CD4-positive, alpha-beta memory T cell (primary cell): ENCODE measurements around the gene PTH1R. TPM values are rescaled to one million over a fixed set of nuclear protein-coding genes. Genes with fewer than 3 reads are reported as not detected.
A peak's percentile ranks its signal among the peaks of the same experiment; 100 is the strongest.

Experiments
- CTCF ChIA-PET: fragments of 350-600 bp; sonication (Branson Sonifier 250); formaldehyde crosslinking; loops from one replicate; lab custom pipeline; 2021; ENCODE audit warnings: inconsistent platforms; ENCODE audit not compliant: partially characterized antibody; lab: Charles Lee
- POLR2A ChIA-PET: fragments of 350-600 bp; sonication (Branson Sonifier 250); formaldehyde crosslinking; loops from one replicate; lab custom pipeline; 2021; ENCODE audit not compliant: partially characterized antibody; lab: Charles Lee
- DNase-seq, 5 donors: peaks; one replicate each; pipeline versions ENCODE4 v3.0.0 to v3.0.0-alpha.2; 2020 to 2022; ENCODE audit warnings: mixed read lengths in 1 of 5
- H3K27ac ChIP-seq: one replicate; pipeline ENCODE4 v1.7.0; 2013; ENCODE audit warnings: low read depth, low read length
- H3K27me3 ChIP-seq: 2 replicates; pipeline ENCODE4 v1.7.0; 2013; ENCODE audit warnings: mild to moderate bottlenecking, low read length, moderate library complexity; ENCODE audit not compliant: insufficient read depth
- H3K36me3 ChIP-seq: 2 replicates; pipeline ENCODE4 v1.7.0; 2013; ENCODE audit warnings: mild to moderate bottlenecking, low read length, moderate library complexity; ENCODE audit not compliant: insufficient read depth
- H3K4me1 ChIP-seq: 2 replicates; pipeline ENCODE4 v1.7.0; 2013; ENCODE audit warnings: mild to moderate bottlenecking, low read length, moderate library complexity; ENCODE audit not compliant: insufficient read depth
- H3K4me3 ChIP-seq, 2 donors: one replicate each; pipeline ENCODE4 v1.7.0; 2013; ENCODE audit warnings: low read length in 2 of 2, mild to moderate bottlenecking in 1 of 2
- H3K9me3 ChIP-seq, 2 donors: one replicate each; pipeline ENCODE4 v1.7.0; 2013; ENCODE audit warnings: low read length in 2 of 2, control low read depth in 1 of 2; ENCODE audit not compliant: control insufficient read depth in 1 of 2
- H3K27ac Mint-ChIP-seq, 7 donors: one replicate each; pipeline ENCODE4 v1.8.0; 2020 to 2021; ENCODE audit warnings: mixed read lengths in 7 of 7, mild to moderate bottlenecking in 6 of 7, inconsistent platforms in 3 of 7, moderate library complexity in 3 of 7
- H3K27me3 Mint-ChIP-seq, 2 donors: one replicate each; pipeline ENCODE4 v1.8.0; 2020 to 2021; ENCODE audit warnings: mixed read lengths in 2 of 2
- H3K36me3 Mint-ChIP-seq, 2 donors: one replicate each; pipeline ENCODE4 v1.8.0; 2020 to 2021; ENCODE audit warnings: mixed read lengths in 2 of 2, inconsistent platforms in 1 of 2, mild to moderate bottlenecking in 1 of 2
- H3K4me1 Mint-ChIP-seq, 4 donors: one replicate each; pipeline ENCODE4 v1.8.0; 2020 to 2021; ENCODE audit warnings: mixed read lengths in 4 of 4, mild to moderate bottlenecking in 1 of 4
- H3K4me3 Mint-ChIP-seq, 8 donors: one replicate each; pipeline ENCODE4 v1.8.0; 2020 to 2021; ENCODE audit warnings: mixed read lengths in 8 of 8, mild to moderate bottlenecking in 7 of 8, moderate library complexity in 6 of 8, inconsistent platforms in 3 of 8
- H3K9me3 Mint-ChIP-seq, 8 donors: one replicate each; pipeline ENCODE4 v1.8.0; 2020 to 2021; ENCODE audit warnings: mixed read lengths in 8 of 8, mild to moderate bottlenecking in 5 of 8, inconsistent platforms in 3 of 8, moderate library complexity in 1 of 8
- intact Hi-C: fragments of 100-400 bp; cut with micrococcal nuclease; formaldehyde crosslinking; loops from one replicate; pipeline ENCODE4 v1.15.1; 2023
- polyA plus RNA-seq, 2 donors: library from polyadenylated mRNA; unstranded; fragments of 300-500 nt; fragmentation: Illumina TruSeq; gene quantifications; one replicate each; pipeline ENCODE4 v1.2.3, GENCODE V29; 2021
- total RNA-seq, 2 experiments: library from RNA; stranded (reverse); gene quantifications; one replicate each; pipeline ENCODE4 v1.2.3, GENCODE V29; 2021

Gene PTH1R
- total and polyA plus RNA-seq, 4 experiments from 2014 or later: not detected

GRCh38 chr3:46876313-46877300 is 914 bp upstream of the PTH1R start:
- no peak overlapping the region for H3K4me3 Mint-ChIP-seq
- H3K36me3 Mint-ChIP-seq: peaks cover 0 to 3% of the 10 kb centered on the region in 2 donors

GRCh38 chr3:46878781-46879436 is 1.4 kb downstream of the PTH1R start:
- Mint-ChIP-seq H3K36me3 (peaks cover 0 to 3% of the 10 kb centered on the region in 2 donors), H3K27ac (peak overlapping the region in 1 of 7 donors; percentile 29), H3K27me3 (peaks cover 18 to 23% of the 10 kb centered on the region in 2 donors), H3K4me3 (no peak overlapping the region), H3K4me1 (peaks cover 0 to 12% (median 5%) of the 10 kb centered on the region in 4 donors), H3K9me3 (peaks cover 0 to 1% (median 0%) of the 10 kb centered on the region in 8 donors)
- ChIA-PET CTCF (no interaction called here), POLR2A (no interaction called here)
- Histone ChIP-seq H3K4me3 (no peak overlapping the region), H3K36me3 (no peaks in the 10 kb centered on the region), H3K27ac (no peak overlapping the region), H3K27me3 (peaks cover 20% of the 10 kb centered on the region), H3K9me3 (no peaks in the 10 kb centered on the region), H3K4me1 (peaks cover 7% of the 10 kb centered on the region)
- intact Hi-C loops: no loop called here
- DNase-seq: no peak

More at GRCh38 chr3:46876313-46877300, 914 bp upstream of the PTH1R start:
- H3K27me3 ChIP-seq: peaks cover 15% of the 10 kb centered on the region
- peaks cover 0 to 12% (median 4%) of the 10 kb centered on the region in 4 donors for H3K4me1 Mint-ChIP-seq
- no peak overlapping the region for H3K27ac Mint-ChIP-seq
- intact Hi-C loops: no loop called here
- peaks cover 2% of the 10 kb centered on the region for H3K4me1 ChIP-seq
- peaks cover 14 to 22% of the 10 kb centered on the region in 2 donors for H3K27me3 Mint-ChIP-seq
- DNase-seq: no peak
- ChIA-PET POLR2A (no interaction called here), CTCF (interaction anchor here (0.9 to 1.6 kb wide), 3 partner anchors 10 to 19 kb away, joined by 3 to 6 read pairs (median 4); no protein-coding TSS in a partner anchor)
- peaks cover 0 to 1% (median 0%) of the 10 kb centered on the region in 8 donors for H3K9me3 Mint-ChIP-seq
- H3K9me3 ChIP-seq: no peaks in the 10 kb centered on the region
- no peak overlapping the region for H3K4me3 ChIP-seq
- no peaks in the 10 kb centered on the region for H3K36me3 ChIP-seq
- H3K27ac ChIP-seq: no peak overlapping the region

GRCh38 chr3:46880884-46881595 is 3.5 kb downstream of the PTH1R start:
- Histone ChIP-seq H3K27ac (no peak overlapping the region), H3K27me3 (peaks cover 28% of the 10 kb centered on the region), H3K4me3 (no peak overlapping the region), H3K4me1 (peaks cover 7% of the 10 kb centered on the region), H3K36me3 (no peaks in the 10 kb centered on the region), H3K9me3 (no peaks in the 10 kb centered on the region)
- H3K36me3 Mint-ChIP-seq: peaks cover 0 to 3% of the 10 kb centered on the region in 2 donors
- H3K9me3 Mint-ChIP-seq: peaks cover 0 to 1% (median 0%) of the 10 kb centered on the region in 8 donors
- intact Hi-C loops: no loop called here
- H3K27ac Mint-ChIP-seq: no peak overlapping the region
- peaks cover 0 to 18% (median 5%) of the 10 kb centered on the region in 4 donors for H3K4me1 Mint-ChIP-seq
- peak overlapping the region in 6 of 8 donors; percentile 27 to 79 (median 60) for H3K4me3 Mint-ChIP-seq
- no peak for DNase-seq
- CTCF ChIA-PET: interaction anchor here (1.5 kb wide), 1 partner anchor 14 kb away, joined by 4 read pairs; no protein-coding TSS in a partner anchor
- POLR2A ChIA-PET: no interaction called here
- peaks cover 31 to 33% of the 10 kb centered on the region in 2 donors for H3K27me3 Mint-ChIP-seq

- Histone ChIP-seq H3K4me1 (peaks cover 7% of the 10 kb centered on the region), H3K36me3 (no peaks in the 10 kb centered on the region), H3K27me3 (peaks cover 28% of the 10 kb centered on the region), H3K9me3 (no peaks in the 10 kb centered on the region), H3K27ac (no peak overlapping the region), H3K4me3 (no peak overlapping the region)
- H3K4me1 Mint-ChIP-seq: peaks cover 0 to 18% (median 5%) of the 10 kb centered on the region in 4 donors
- ChIA-PET CTCF (interaction anchor here (1.0 kb wide), 1 partner anchor 13 kb away, joined by 4 read pairs; no protein-coding TSS in a partner anchor), POLR2A (interaction anchor here (0.7 kb wide), 1 partner anchor 11 kb away, joined by 3 read pairs; no protein-coding TSS in a partner anchor)
- peaks cover 31 to 33% of the 10 kb centered on the region in 2 donors for H3K27me3 Mint-ChIP-seq
- peak in 3 of 5 donors; percentile 13 to 23 (median 21) for DNase-seq
- peaks cover 0 to 1% (median 0%) of the 10 kb centered on the region in 8 donors for H3K9me3 Mint-ChIP-seq
- H3K4me3 Mint-ChIP-seq: peak overlapping the region in 7 of 8 donors; percentile 31 to 80 (median 67)
- intact Hi-C loops: no loop called here
- H3K36me3 Mint-ChIP-seq: peaks cover 0 to 3% of the 10 kb centered on the region in 2 donors
- H3K27ac Mint-ChIP-seq: no peak overlapping the region
Observed at GRCh38 chr3:46881596-46882376, 4.3 kb downstream of the PTH1R start.

- Mint-ChIP-seq H3K4me3 (peak overlapping the region; percentile 63 to 85 (median 76)), H3K27me3 (peaks cover 32 to 33% of the 10 kb centered on the region in 2 donors), H3K9me3 (peaks cover 0 to 1% (median 0%) of the 10 kb centered on the region in 8 donors), H3K36me3 (peaks cover 0 to 3% of the 10 kb centered on the region in 2 donors), H3K4me1 (peaks cover 0 to 18% (median 5%) of the 10 kb centered on the region in 4 donors), H3K27ac (peak overlapping the region in 1 of 7 donors; percentile 35)
- Histone ChIP-seq H3K36me3 (no peaks in the 10 kb centered on the region), H3K4me1 (peaks cover 7% of the 10 kb centered on the region), H3K4me3 (peak overlapping the region in 1 of 2 donors; percentile 41), H3K27me3 (peaks cover 28% of the 10 kb centered on the region), H3K9me3 (no peaks in the 10 kb centered on the region), H3K27ac (no peak overlapping the region)
- intact Hi-C loops: no loop called here
- DNase-seq: peak in 1 of 5 donors; percentile 13
- ChIA-PET POLR2A (interaction anchor here (0.7 kb wide), 1 partner anchor 10 kb away, joined by 3 read pairs; no protein-coding TSS in a partner anchor), CTCF (interaction anchor here (0.7 to 1.0 kb wide), 2 partner anchors 13 to 16 kb away, joined by 3 to 4 read pairs; no protein-coding TSS in a partner anchor)
Observed at GRCh38 chr3:46882377-46883053, 5.0 kb downstream of the PTH1R start.
